H1 (cell line): Measurements from ENCODE around the gene ACSL4. TPM values are rescaled to one million over a fixed set of nuclear protein-coding genes. Genes with fewer than 3 reads are reported as not detected.

Experiments used
- CTCF ChIA-PET: fragments of 300-600 bp; sonication (Branson Sonifier 250); formaldehyde crosslinking; loops from one replicate; lab custom pipeline; 2021; ENCODE audit not compliant: partially characterized antibody; lab: Charles Lee
- POLR2A ChIA-PET: fragments of 300-600 bp; sonication (Branson Sonifier 250); formaldehyde crosslinking; loops from one replicate; lab custom pipeline; 2021; ENCODE audit warnings: inconsistent platforms; ENCODE audit not compliant: partially characterized antibody; lab: Charles Lee
- DNase-seq, 2 experiments: peaks; one replicate each; pipeline versions ENCODE4 v3.0.0 to v3.0.0-alpha.2; 2010 to 2022; ENCODE audit warnings: low spot score in 2 of 2, low read depth in 1 of 2, mixed read lengths in 1 of 2
- FAIRE-seq: peaks from 2 replicates; lab custom pipeline; 2011; peaks lifted over from hg19 to GRCh38; lab: Jason Lieb, UNC
- H2AFZ ChIP-seq: 2 replicates; pipeline ENCODE4 v1.8.1; 2012; ENCODE audit warnings: low read length, inconsistent platforms
- H2AK5ac ChIP-seq: 2 replicates; pipeline ENCODE4 v1.6.1; 2013; ENCODE audit warnings: low read depth, low read length
- H2BK120ac ChIP-seq: replicated peaks from 2 replicates; pipeline ENCODE3; 2013; ENCODE audit warnings: low read depth, low read length, inconsistent platforms
- H2BK12ac ChIP-seq: 2 replicates; pipeline ENCODE4 v1.6.1; 2013; ENCODE audit warnings: low read depth, low read length
- H2BK15ac ChIP-seq: 2 replicates; pipeline ENCODE4 v1.6.1; 2013; ENCODE audit warnings: low read length
- H2BK20ac ChIP-seq: 2 replicates; pipeline ENCODE4 v1.6.1; 2013; ENCODE audit warnings: low read length
- H2BK5ac ChIP-seq: 2 replicates; pipeline ENCODE4 v1.6.1; 2013; ENCODE audit warnings: low read depth, low read length
- H3K14ac ChIP-seq: 2 replicates; pipeline ENCODE4 v1.6.1; 2013; ENCODE audit warnings: inconsistent platforms; ENCODE audit not compliant: insufficient read length
- H3K18ac ChIP-seq: 2 replicates; pipeline ENCODE4 v1.6.1; 2013; ENCODE audit warnings: low read length; ENCODE audit errors: extremely low read depth
- H3K23ac ChIP-seq: 2 replicates; pipeline ENCODE4 v1.6.1; 2013; ENCODE audit warnings: inconsistent platforms; ENCODE audit not compliant: insufficient read length
- H3K23me2 ChIP-seq: 2 replicates; pipeline ENCODE4 v1.6.1; 2013; ENCODE audit warnings: low read depth, low read length
- H3K27ac ChIP-seq: 2 replicates; pipeline ENCODE4 v1.6.1; 2011; ENCODE audit warnings: low read depth, low read length, inconsistent platforms
- H3K27me3 ChIP-seq, 4 experiments: replicated peaks in 1 of 4; 1 replicate in 1 of 4; 2 replicates in 3 of 4; pipeline versions ENCODE4 v1.6.1 to v1.8.1; 2011 to 2013; ENCODE audit warnings: low read length in 3 of 4, mild to moderate bottlenecking in 3 of 4, inconsistent platforms in 2 of 4, mixed read lengths in 2 of 4, moderate library complexity in 1 of 4; ENCODE audit not compliant: control insufficient read depth in 3 of 4, insufficient read depth in 3 of 4; ENCODE audit errors: extremely low read depth in 1 of 4
- H3K36me3 ChIP-seq, 4 experiments: 2 replicates each; pipeline versions ENCODE4 v1.6.1 to v1.8.1; 2011 to 2013; ENCODE audit warnings: mild to moderate bottlenecking in 4 of 4, low read length in 3 of 4, moderate library complexity in 2 of 4, control low read depth in 1 of 4, inconsistent platforms in 1 of 4; ENCODE audit not compliant: insufficient read depth in 4 of 4, control insufficient read depth in 2 of 4
- H3K4ac ChIP-seq: replicated peaks from 2 replicates; pipeline ENCODE3; 2013; ENCODE audit warnings: low read length, low read depth, mixed read lengths, inconsistent platforms; ENCODE audit not compliant: insufficient read length
- H3K4me1 ChIP-seq, 4 experiments: replicated peaks in 1 of 4; 1 replicate in 1 of 4; 2 replicates in 3 of 4; pipeline versions ENCODE4 v1.6.1 to v1.8.1; 2011 to 2013; ENCODE audit warnings: low read length in 3 of 4, inconsistent platforms in 2 of 4, mixed read lengths in 1 of 4; ENCODE audit not compliant: insufficient read depth in 4 of 4, control insufficient read depth in 3 of 4
- H3K4me2 ChIP-seq, 2 experiments: 2 replicates each; pipeline versions ENCODE4 v1.6.1 to v1.8.1; 2011 to 2013; ENCODE audit warnings: low read depth in 2 of 2, low read length in 2 of 2, control low read depth in 1 of 2, inconsistent platforms in 1 of 2, mild to moderate bottlenecking in 1 of 2; ENCODE audit not compliant: insufficient read depth in 1 of 2
- H3K4me3 ChIP-seq, 4 experiments: fragments of 200-600, 300-600 bp in 1 of 4; sonication (generic), shearing (Covaris generic), sonication (Bioruptor Twin) in 1 of 4; 2 replicates each; pipeline versions ENCODE4 v1.5.1 to v1.8.1; 2011 to 2016; ENCODE audit warnings: low read length in 4 of 4, low read depth in 3 of 4, control low read depth in 2 of 4, inconsistent platforms in 2 of 4, mild to moderate bottlenecking in 2 of 4, mixed read lengths in 1 of 4, moderate library complexity in 1 of 4; ENCODE audit not compliant: insufficient read depth in 2 of 4; ENCODE audit errors: extremely low read depth in 1 of 4
- H3K56ac ChIP-seq: replicated peaks from 2 replicates; pipeline ENCODE3; 2013; ENCODE audit warnings: low read depth, mild to moderate bottlenecking, mixed read lengths, low read length, inconsistent platforms; ENCODE audit not compliant: insufficient read length
- H3K79me1 ChIP-seq: 2 replicates; pipeline ENCODE4 v1.6.1; 2013; ENCODE audit warnings: low read depth, low read length, control low read depth
- H3K79me2 ChIP-seq, 2 experiments: 2 replicates each; pipeline versions ENCODE4 v1.6.1 to v1.8.1; 2012 to 2013; ENCODE audit warnings: low read length in 2 of 2, mild to moderate bottlenecking in 2 of 2, inconsistent platforms in 1 of 2; ENCODE audit not compliant: insufficient read depth in 2 of 2, control insufficient read depth in 1 of 2
- H3K9ac ChIP-seq, 4 experiments: replicated peaks in 1 of 4; 1 replicate in 1 of 4; 2 replicates in 3 of 4; pipeline versions ENCODE4 v1.6.1 to v1.8.1; 2011 to 2013; ENCODE audit warnings: low read depth in 3 of 4, low read length in 3 of 4, control low read depth in 2 of 4, mild to moderate bottlenecking in 2 of 4, moderate library complexity in 2 of 4, inconsistent platforms in 1 of 4; ENCODE audit errors: extremely low read depth in 1 of 4
- H3K9me3 ChIP-seq, 2 experiments: 2 replicates each; pipeline versions ENCODE4 v1.6.1 to v1.8.1; 2012 to 2013; ENCODE audit warnings: mild to moderate bottlenecking in 2 of 2, moderate library complexity in 2 of 2, control low read depth in 1 of 2, inconsistent platforms in 1 of 2, low read depth in 1 of 2, low read length in 1 of 2, mixed read lengths in 1 of 2; ENCODE audit not compliant: insufficient read depth in 2 of 2
- H4K20me1 ChIP-seq, 2 experiments: replicated peaks in 1 of 2; 2 replicates each; pipeline versions ENCODE3 to v1.8.1; 2011 to 2013; ENCODE audit warnings: inconsistent platforms in 2 of 2, low read length in 2 of 2, mild to moderate bottlenecking in 1 of 2; ENCODE audit not compliant: insufficient read depth in 2 of 2, control insufficient read depth in 1 of 2
- H4K5ac ChIP-seq: 2 replicates; pipeline ENCODE4 v1.6.1; 2013; ENCODE audit warnings: low read length, low read depth, mixed read lengths, inconsistent platforms; ENCODE audit not compliant: insufficient read length
- H4K8ac ChIP-seq: 2 replicates; pipeline ENCODE4 v1.8.0; 2013; ENCODE audit warnings: mild to moderate bottlenecking, moderate library complexity, low read length, inconsistent platforms; ENCODE audit not compliant: insufficient read depth; ENCODE audit errors: extremely low read depth
- H4K91ac ChIP-seq: replicated peaks from 2 replicates; pipeline ENCODE3; 2013; ENCODE audit warnings: low read length, mixed read lengths, inconsistent platforms; ENCODE audit not compliant: insufficient read length
- ATF2 ChIP-seq: IDR thresholded peaks from 2 replicates; pipeline ENCODE4 v1.6.1; 2012; ENCODE audit warnings: low read length, inconsistent platforms
- CHD1 ChIP-seq: IDR thresholded peaks from 2 replicates; pipeline ENCODE4 v1.6.1; 2012; ENCODE audit warnings: low read depth, low read length, improper control_type of control experiment
- FOSL1 ChIP-seq: IDR thresholded peaks from 2 replicates; pipeline ENCODE4 v1.6.1; 2011; ENCODE audit warnings: mild to moderate bottlenecking, low read depth, low read length, moderate library complexity; ENCODE audit not compliant: insufficient read depth
- MAFK ChIP-seq: IDR thresholded peaks from 2 replicates; pipeline ENCODE4 v1.6.1; 2012; ENCODE audit warnings: low read depth, mild to moderate bottlenecking, improper control_type of control experiment, low read length
- RAD21 ChIP-seq, 2 experiments: IDR thresholded peaks in 1 of 2; conservative IDR thresholded peaks in 1 of 2; 2 replicates each; pipeline ENCODE4 v1.6.1; 2011; ENCODE audit warnings: low read depth in 2 of 2, low read length in 2 of 2, improper control_type of control experiment in 1 of 2, inconsistent platforms in 1 of 2, mild to moderate bottlenecking in 1 of 2, moderate library complexity in 1 of 2
- SIX5 ChIP-seq: IDR thresholded peaks from 2 replicates; pipeline ENCODE4 v1.6.1; 2011; ENCODE audit warnings: mild to moderate bottlenecking, low read depth, low read length
- SP1 ChIP-seq: IDR thresholded peaks from 2 replicates; pipeline ENCODE4 v1.6.1; 2011; ENCODE audit warnings: low read depth, low read length
- TAF1 ChIP-seq: IDR thresholded peaks from 2 replicates; pipeline ENCODE4 v1.6.1; 2011; ENCODE audit warnings: mild to moderate bottlenecking, low read depth, low read length
- TAF7 ChIP-seq: optimal IDR thresholded peaks from 2 replicates; pipeline ENCODE3; 2011; ENCODE audit warnings: low read depth, mild to moderate bottlenecking, inconsistent platforms, low read length, moderate library complexity, borderline replicate concordance
- WGBS, 2 experiments: shearing (Covaris generic) in 1 of 2; methylation state at CpG; one replicate each; pipeline versions ENCODE4 v1.1.6 to v1.1.7; 2013 to 2015; ENCODE audit warnings: low lambda C conversion rate in 2 of 2, mixed read lengths in 2 of 2, inconsistent platforms in 1 of 2, low coverage in 1 of 2, missing lambda C conversion rate in 1 of 2; ENCODE audit not compliant: insufficient replicate concordance in 2 of 2, insufficient coverage in 1 of 2, insufficient read length in 1 of 2; ENCODE audit errors: extremely low coverage in 1 of 2, missing lambda C conversion rate in 1 of 2; 5-methylcytosine and 5-hydroxymethylcytosine counted together
- polyA plus RNA-seq, 7 experiments: library from polyadenylated mRNA; depleted of rRNA in 3 of 7; stranded (reverse) in 5 of 7; unstranded in 2 of 7; fragments of >200 nt in 5 of 7; fragments of 200-250 nt in 2 of 7; gene quantifications; 1 replicate in 5 of 7; 2 replicates in 1 of 7; 4 replicates in 1 of 7; pipeline versions ENCODE4 v1.2.1 to v1.2.3, GENCODE V29; 2011 to 2013; ENCODE audit warnings: missing spikeins in 2 of 7, mixed read lengths in 2 of 7
- total RNA-seq: library from RNA; stranded (reverse); fragmentation: NEBNext Ultra II Directional; extraction: Animal tissue kit (Norgen Biotek cat#: 25700); gene quantifications from 2 replicates; pipeline ENCODE4 v1.2.1, GENCODE V29; 2021
- TF ChIP-seq, protein P1 (sequence below), 3 experiments: IDR thresholded peaks; 1 replicate in 2 of 3; 2 replicates in 1 of 3; pipeline versions ENCODE4 v1.5.1 to v1.6.1; 2011; ENCODE audit warnings: low read length in 3 of 3, mild to moderate bottlenecking in 3 of 3, inconsistent platforms in 2 of 3, low read depth in 1 of 3, moderate library complexity in 1 of 3; ENCODE audit not compliant: insufficient read depth in 1 of 3; ENCODE audit errors: control extremely low read depth in 1 of 3

ACSL4 gene
- total and polyA plus RNA-seq, 2 of the 8 experiments (the other 6 are each of a cell fraction or from before 2014, with no cell fraction given) = 11.3 to 47.0 TPM

DNA sequence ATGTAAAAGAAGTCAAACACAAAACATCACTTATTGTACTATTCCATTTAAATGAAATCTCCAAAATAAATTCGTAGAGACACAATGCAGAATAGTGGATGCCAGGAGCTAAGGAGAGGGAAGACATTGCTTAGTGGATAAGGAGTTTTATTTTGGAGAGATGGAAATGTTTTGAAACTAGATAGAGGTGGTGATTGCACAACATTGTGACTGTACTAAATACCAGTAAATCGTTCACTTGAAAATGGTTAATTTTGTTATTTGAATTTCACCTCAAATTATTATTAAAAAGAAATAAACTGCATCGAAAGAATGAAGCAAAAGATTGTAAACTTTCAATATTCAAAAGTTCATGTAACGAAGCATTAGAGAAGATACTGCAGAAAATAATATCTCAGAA, 9.7 kb upstream of the ACSL4 start:
- no peak overlapping the region for H3K14ac ChIP-seq
- no peak overlapping the region for H3K9ac ChIP-seq
- H3K79me1 ChIP-seq = no peaks in the 10 kb centered on the region
- no peak overlapping the region for H2AFZ ChIP-seq
- H3K79me2 ChIP-seq = no peaks in the 10 kb centered on the region
- no peak overlapping the region for H3K56ac ChIP-seq
- H3K4me3 ChIP-seq = no peak overlapping the region
- no peak overlapping the region for H3K23ac ChIP-seq
- no peak overlapping the region for H2BK5ac ChIP-seq
- CTCF ChIA-PET = no interaction called here
- H2AK5ac ChIP-seq = no peak overlapping the region
- no peaks in the 10 kb centered on the region for H3K23me2 ChIP-seq
- no peak overlapping the region for H2BK12ac ChIP-seq
- H3K27me3 ChIP-seq = no peaks in the 10 kb centered on the region
- H3K27ac ChIP-seq = no peak overlapping the region
- DNase-seq (no peak), FAIRE-seq (no peak)
- H3K4ac ChIP-seq = no peak overlapping the region
- no peak overlapping the region for H4K91ac ChIP-seq
- no peaks in the 10 kb centered on the region for H4K20me1 ChIP-seq
- no peak overlapping the region for H2BK15ac ChIP-seq
- no peaks in the 10 kb centered on the region for H3K4me1 ChIP-seq
- H3K18ac ChIP-seq = no peak overlapping the region
- POLR2A ChIA-PET = no interaction called here
- H3K36me3 ChIP-seq = no peaks in the 10 kb centered on the region
- H3K9me3 ChIP-seq = no peaks in the 10 kb centered on the region
- H4K5ac ChIP-seq = no peak overlapping the region
- no peak overlapping the region for H2BK120ac ChIP-seq
- H3K4me2 ChIP-seq = no peak overlapping the region
- H2BK20ac ChIP-seq = no peak overlapping the region
- 65% methylated on average over 4 of the region's 4 CpGs; no CpG with 5 or more reads in 1 of the 2 experiments for WGBS, 2 experiments
- H4K8ac ChIP-seq = no peak overlapping the region
- no peak for TF ChIP-seq ATF2
- TF ChIP-seq MAFK = no peak
- TF ChIP-seq, protein P1, sequence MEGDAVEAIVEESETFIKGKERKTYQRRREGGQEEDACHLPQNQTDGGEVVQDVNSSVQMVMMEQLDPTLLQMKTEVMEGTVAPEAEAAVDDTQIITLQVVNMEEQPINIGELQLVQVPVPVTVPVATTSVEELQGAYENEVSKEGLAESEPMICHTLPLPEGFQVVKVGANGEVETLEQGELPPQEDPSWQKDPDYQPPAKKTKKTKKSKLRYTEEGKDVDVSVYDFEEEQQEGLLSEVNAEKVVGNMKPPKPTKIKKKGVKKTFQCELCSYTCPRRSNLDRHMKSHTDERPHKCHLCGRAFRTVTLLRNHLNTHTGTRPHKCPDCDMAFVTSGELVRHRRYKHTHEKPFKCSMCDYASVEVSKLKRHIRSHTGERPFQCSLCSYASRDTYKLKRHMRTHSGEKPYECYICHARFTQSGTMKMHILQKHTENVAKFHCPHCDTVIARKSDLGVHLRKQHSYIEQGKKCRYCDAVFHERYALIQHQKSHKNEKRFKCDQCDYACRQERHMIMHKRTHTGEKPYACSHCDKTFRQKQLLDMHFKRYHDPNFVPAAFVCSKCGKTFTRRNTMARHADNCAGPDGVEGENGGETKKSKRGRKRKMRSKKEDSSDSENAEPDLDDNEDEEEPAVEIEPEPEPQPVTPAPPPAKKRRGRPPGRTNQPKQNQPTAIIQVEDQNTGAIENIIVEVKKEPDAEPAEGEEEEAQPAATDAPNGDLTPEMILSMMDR (IDR thresholded peaks at IDR 0.05; ENCODE audit: control extremely low read depth in 1 of 3, insufficient read depth in 1 of 3, low read depth in 1 of 3, low read length in 3 of 3) = no peak
- TF ChIP-seq TAF1 = no peak
- no peak for TF ChIP-seq CHD1
- no peak for TF ChIP-seq SP1
- TF ChIP-seq SIX5 = no peak
- TF ChIP-seq FOSL1 = no peak
- TF ChIP-seq RAD21 (IDR thresholded peaks at IDR 0.05 in 1 of 2, conservative IDR thresholded peaks at IDR 0.05 in 1 of 2; ENCODE audit: low read depth in 2 of 2, low read length in 2 of 2) = no peak
- no peak for TF ChIP-seq TAF7
